ENCODE results near the gene C16orf95.
"Not testable (repeated sequence)": the region's sequence is repeated elsewhere in the genome, so short reads cannot be mapped to it uniquely, and the experiment has no call there.

The C16orf95 gene

DNA sequence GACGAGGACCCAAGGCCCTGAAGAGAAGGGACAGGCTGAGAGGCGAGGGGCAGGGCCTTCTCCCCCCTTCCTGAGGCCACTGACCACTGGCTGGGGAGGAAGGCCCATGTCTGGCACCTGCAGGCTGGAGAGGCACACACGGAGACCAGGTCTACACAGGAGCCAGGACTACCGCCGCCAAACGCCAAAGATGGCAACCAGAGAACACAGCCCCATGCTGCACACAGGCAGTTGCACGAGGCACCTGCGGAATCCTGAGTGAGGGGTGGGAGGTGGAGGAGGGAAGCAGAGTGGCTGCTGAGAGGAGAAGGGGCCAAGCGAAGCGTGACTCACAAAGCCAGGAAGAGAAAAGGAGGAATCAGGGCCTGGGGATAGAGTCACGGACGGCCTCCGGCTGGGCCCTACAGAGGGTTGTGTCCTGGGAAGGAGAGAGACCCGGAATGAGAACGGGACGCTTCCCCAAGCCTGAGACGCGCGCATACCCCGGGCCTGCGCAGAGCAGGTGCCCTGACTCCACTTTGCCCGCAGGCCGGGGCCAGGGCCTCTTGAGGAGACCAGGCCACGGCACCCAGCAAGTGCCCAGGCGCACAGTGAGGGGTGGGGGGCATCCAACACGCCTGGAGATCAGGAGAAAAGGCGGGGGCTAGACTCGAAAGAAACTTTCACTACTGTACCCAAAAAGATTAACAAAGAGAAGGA lies 28.7 kb upstream of the C16orf95 start:
- FAIRE-seq: no peak

DNA sequence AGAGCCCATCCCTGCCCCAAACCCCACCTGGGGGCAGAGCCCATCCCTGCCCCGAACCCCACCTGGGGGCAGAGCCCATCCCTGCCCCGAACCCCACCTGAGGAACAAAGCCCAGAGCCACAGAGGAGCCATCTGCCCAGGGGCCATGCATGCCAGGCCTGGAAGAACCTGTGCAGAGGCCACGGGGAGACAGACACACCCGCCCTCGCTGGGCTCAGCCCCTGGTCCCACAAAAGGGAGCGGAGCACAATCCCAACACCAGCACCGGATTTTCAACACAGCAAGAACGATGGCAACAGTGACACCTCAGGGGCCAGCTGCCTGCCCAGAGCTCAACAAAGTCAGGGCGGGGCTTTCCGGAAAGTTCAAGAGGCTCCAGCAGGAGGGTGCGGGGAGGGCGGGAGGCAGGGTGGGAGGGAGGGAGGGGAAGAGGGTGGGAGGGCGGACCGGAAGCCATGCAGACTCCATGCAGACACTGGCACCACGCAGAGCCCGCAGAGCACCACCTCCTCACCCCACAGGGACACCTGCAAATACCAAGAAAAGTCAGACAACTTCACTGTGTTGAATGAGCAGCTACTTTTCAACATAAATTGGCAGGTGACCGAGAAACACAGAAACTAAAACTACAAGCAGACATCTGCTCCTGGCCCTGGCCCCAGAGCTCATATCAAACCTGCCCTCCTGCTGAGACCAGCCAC lies 27.9 kb upstream of the C16orf95 start:
- no peak for FAIRE-seq

DNA sequence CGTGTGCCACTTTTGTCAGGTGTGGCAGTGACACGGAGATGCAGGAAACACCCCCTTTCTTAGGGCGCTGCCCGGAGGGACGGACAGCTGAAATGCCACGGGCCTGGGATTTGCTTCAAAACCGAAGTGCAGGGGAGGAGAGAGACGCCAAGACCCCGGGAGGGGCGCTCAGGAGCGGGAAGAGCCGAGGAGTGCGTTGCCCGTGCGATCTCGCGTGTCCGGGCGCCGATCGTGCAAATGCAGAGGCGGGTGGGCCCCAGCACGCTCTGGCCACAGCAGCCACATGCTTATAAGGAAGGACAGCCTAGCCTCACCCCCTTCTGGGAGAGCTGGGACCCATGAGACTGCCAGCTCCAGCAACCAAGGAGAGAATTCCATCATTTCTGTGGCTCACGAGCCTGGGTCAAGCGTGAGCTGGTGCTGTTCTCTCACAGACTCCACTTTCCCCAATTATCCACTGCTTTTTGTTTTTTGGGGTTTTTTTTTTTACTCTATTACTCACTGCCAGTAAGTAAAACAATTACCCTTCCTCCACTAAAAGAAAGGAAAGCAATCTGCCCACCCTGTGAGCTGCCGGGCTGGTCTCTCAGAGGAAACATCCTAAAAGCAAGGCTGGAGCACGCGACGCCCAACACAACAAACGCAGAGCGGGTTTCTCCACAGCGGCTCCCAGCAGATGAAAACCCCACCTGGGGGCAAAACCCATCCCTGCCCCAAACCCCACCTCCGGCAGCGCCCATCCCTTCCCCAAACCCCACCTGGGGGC lies 27.2 kb upstream of the C16orf95 start:
- no peak for FAIRE-seq

DNA sequence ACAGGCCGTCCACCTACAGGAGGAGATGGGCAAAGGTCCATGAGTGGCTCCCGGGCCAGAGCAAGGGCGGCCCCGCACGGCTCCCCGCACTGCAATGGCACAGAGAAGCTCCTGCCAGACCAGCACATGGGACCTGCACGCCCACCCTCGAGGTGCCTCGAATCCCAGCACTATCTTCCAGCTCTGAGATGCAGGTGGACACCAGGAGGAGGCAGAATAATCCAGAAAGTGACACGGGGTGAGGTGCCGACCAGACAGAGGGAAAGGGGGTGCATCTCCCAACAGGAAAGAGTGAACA lies 26.5 kb upstream of the C16orf95 start:
- no peak for FAIRE-seq

DNA sequence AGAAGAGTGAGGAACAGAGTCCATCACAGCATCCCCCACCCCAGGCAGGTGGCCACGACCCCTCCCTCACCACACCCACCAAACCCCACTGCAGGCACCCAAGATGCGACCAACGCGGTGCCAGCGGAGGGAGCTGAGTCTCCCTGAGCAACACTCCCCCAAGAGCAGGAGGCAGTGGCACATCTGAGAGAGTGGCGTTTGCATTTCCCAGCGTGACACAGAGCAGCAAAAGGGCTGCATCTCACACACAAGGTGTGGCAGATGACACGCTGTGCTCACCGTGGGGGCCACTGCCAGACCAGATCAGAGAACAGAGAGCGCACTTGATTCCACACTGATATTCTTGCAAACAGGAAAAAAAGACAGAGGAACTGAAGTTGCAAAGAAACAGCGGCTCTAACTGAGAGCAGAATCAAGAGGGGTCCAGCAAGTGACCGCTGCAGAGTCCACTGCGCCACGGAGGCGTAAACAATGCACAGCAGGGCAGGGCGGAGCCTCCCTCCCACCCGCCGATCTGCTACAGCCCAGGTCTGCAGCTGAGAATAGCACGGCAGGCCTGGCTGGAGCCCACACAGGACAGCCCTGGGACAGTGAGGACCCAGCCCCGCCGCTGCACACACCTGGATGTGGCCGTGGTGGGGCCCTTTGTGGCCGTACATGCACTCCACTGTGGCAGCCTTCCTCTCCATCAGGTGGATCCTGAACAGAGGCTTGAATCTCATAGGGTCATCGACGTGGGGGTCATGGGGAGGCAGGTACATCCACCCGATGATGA lies 26.0 kb upstream of the C16orf95 start:
- FAIRE-seq: no peak

DNA sequence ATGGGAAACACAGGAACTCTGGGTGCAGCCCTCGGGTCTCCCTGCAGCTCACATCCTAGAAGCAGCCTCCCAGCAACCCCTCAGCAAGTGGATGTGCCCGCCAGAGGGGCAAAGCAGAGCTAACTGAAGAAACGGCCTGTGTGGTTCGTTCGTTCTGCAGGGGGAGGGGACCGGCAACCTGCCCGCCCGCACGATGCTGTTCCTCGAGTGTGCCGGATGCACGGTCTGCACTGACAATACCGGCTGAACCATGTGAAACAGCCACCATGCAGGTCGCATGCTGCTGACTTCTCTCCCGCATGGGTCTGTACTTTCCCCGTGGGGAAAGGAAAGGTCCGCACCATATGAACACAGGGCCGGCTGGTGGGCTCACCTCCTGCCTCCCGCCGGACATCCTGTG lies 25.3 kb upstream of the C16orf95 start:
- FAIRE-seq: no peak

DNA sequence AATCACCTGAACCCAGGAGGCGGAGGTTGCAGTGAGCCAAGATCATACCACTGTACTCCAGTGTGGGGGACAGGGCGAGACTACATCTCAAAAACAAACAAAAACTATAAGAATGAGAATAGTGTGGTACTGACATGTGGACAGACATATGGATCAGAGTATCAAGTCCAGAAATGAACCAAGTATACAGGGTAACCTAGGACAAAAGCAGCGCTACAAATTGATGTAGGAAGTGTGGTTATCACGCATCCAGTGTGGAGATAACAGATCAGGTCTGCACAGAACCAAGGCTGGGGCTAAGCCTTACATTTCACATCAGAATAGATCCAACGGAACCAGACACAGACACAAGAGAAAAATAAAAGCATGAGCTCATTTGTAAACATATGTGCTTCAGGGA lies 23.0 kb upstream of the C16orf95 start:
- FAIRE-seq: no peak

DNA sequence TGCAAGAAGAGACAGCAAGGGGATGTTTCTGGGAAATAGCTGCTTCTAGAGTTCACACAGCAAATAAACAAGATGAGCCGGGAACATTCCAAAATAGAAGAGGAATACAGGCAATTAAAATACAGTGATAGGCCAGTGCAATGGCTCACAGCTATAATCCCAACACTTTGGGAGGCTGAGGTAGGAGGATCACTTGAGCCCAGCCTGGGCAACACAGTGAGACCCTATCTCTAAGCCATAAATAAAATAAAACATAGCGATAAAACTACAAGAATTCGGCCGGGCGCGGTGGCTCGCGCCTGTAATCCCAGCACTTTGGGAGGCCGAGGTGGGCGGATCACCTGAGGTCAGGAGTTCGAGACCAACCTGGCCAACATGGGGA lies 22.5 kb upstream of the C16orf95 start:
- FAIRE-seq: not testable (repeated sequence)

DNA sequence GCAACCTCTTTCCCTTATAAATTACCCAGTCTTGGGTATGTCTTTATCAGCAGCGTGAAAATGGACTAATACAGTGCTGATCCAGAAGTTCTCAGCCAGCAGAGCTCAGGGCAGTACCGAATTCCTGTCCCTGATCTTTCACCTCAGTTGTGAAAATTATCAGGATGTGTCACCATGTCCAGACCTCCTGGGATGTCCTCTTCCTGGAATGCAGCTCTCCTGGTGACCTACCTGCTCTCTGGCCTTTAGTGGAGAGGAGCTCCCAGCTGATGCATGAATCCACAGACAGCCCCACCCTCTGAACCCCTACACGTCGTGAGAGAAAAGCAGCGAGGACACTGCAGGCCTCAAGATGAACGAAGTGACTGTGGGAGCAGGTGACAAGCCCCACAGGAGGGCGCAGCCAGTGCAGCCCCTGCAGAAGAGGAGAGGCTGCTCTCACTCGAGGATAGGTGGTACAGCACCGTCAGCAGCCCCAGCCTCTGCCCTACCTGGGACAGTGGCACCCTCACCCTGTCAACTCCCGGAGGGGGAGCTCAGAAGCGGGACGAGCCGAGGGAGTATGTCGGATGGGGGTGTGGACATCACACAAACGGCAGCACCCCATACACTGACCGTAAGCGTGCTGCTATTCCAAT lies 22.0 kb upstream of the C16orf95 start:
- FAIRE-seq: no peak

DNA sequence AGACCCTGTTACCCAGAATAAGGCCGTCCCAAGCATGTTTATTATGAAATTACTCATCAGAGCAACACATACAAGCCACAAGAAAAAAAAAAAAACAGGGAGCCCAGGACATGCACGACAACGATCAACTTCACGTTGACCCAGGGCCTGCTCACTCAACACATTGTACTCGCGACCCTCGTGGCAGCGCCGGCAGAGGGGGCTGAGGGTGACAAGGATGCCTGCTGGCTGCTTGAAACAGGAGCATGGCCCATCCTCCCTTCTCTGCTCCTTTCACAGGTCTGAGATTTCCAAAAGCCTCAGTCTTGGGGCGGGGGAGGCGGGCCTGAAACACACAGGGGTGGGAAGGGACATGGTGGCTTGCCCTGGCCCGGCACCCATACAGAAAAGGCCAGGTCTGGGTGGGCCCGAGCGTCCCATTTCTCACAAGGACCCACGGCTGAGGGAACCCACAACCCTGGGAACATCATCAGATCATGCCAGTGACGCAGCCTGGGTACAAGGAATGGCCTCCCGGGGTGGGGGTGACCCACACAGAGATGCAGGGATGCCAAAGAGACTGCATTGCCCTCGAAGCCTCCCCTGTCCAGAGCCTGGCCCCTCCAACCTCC lies 21.1 kb upstream of the C16orf95 start:
- FAIRE-seq: no peak

DNA sequence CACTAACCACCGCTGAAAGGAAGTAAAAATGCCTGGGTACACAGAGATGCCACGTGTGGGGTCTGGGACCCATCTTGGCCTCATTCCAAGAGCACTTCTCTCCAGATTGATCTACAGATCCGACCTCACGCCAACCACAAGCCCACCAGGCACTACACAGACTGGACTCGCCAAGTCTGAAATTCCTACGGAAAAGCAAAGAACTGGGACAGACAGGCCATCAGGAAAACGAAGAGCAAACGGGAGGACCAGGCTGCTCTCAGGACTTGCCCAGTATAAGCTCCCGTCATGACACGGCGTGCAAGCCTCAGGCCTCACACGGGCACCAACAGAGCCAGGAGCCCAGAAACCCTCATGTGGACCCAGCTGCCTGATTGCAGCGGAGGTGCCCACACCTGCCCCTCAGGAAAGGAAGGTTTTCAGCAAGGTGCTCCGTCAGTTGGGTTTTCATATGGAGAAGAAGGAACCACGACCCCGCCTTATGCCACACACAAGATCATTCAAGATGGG lies 20.1 kb upstream of the C16orf95 start:
- no peak for FAIRE-seq

DNA sequence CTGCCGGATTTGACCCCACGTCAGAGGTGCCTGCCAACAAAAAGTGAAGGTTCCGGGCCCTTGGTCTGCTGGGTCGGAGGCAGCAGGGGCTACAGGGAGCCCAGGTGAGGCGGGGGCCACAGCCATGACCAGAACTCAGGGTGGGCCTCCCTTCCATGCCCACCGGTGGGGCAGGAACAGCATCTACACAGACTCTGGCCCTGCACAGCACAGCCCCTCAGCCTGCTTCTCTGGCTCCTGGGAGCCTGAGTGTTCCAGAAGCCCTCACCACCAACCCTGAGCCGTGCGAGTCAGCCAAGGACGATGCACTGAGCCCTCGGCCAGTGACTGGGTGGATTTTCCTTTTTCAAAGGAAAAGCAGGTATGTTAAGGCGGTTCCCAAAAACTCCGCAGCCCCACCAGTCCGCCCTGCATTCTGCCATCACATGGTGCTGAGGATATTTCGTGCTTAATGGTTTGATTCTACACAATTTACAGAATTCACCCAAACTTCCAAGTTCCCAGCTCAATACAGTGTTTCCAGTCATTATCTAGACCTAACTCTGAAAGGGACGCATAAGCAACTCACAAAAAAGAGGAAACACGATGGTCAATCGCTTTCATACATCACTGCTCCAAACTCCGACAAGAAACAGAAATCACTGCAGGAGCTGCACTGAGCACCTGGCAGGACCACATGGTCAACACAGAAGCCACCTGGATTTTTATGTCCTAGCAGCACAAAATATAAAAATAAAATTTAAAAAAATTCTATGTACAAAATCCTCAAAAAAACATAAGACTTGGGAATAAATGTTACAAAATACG lies 19.4 kb upstream of the C16orf95 start:
- no peak for FAIRE-seq

DNA sequence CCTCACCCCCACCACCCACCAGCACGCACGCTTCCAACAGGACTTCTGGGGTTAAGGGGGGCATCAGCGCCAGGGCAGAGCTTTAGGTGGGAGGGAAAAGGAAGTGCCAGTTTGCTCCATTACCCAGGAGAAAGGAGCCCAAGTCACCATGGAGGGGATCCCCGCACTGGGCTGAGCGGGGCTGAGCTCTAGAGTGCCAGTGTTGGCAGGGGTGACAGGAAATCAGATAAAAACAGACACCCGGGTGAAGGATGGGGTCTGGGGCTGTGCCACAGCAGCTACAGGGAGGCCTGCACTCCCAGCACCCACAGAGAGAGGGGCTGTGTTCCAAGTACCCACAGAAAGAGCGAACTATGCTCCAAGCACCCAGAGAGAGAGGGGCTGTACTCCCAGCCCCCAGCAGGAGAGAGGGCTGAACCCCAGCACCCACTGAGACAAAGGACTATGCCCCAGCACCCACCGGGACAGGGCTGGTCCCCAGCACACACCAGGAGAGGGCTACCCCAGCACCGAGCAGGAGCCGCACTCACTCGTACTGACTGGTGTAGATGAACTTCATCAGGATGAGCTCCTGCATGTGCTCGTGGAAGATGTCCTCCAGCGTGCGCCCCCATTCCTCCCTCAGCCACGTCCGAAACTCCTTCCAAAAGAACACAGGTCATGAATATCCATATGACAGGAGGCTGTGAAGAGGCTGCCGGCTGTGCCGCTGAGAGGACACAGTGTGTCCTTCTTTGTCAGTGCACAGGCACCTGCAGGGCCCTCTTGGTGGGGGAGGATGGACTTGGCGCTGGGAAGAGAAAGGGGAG lies 18.6 kb upstream of the C16orf95 start:
- FAIRE-seq: no peak

DNA sequence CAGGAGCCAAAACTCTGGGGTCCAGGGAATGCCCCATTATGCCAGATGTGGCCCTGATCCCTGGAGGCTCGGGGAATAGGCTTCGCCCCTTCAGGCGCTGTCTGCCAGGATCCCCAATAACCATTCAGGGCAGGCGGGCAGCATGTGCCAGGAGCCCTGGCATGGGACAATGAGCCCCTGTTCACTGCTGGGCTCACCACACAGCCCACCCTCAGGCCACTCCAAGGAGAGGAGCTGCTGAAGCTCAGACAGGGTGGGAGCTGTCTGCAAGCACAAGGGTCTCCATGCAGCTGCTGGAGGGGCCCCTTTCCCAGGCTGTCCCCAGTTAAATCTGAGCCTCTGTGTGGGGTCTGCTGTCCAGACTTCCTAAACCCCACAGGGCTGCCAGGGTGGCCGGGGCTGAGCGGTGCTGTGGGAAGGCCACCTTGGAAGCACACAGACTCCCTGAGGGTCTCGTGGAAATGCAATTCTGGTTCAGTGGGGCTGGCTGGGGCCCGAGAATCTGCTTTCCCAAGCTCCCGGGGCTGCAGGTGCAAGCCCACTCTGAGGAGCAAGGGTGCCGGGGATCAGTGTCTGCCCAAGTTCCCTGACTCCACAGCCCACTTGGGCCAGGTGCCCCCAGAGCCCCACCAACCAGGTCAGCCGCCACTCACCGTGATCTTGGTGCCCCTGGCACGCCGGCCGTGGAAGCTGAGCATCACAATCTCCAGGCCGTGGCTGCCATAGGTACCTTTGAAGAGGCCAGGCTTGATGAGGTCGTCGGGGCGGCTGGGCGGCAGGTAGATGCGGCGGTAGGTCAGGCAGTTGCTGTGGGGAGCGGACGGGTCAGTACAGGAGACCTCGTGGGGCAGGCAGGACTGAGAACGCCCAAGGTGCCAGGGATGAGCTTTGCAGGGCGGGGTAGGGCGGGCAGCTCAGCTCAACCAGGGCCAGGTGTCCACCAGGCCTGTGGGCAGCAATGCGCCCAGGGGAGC lies 17.7 kb upstream of the C16orf95 start:
- FAIRE-seq: no peak

DNA sequence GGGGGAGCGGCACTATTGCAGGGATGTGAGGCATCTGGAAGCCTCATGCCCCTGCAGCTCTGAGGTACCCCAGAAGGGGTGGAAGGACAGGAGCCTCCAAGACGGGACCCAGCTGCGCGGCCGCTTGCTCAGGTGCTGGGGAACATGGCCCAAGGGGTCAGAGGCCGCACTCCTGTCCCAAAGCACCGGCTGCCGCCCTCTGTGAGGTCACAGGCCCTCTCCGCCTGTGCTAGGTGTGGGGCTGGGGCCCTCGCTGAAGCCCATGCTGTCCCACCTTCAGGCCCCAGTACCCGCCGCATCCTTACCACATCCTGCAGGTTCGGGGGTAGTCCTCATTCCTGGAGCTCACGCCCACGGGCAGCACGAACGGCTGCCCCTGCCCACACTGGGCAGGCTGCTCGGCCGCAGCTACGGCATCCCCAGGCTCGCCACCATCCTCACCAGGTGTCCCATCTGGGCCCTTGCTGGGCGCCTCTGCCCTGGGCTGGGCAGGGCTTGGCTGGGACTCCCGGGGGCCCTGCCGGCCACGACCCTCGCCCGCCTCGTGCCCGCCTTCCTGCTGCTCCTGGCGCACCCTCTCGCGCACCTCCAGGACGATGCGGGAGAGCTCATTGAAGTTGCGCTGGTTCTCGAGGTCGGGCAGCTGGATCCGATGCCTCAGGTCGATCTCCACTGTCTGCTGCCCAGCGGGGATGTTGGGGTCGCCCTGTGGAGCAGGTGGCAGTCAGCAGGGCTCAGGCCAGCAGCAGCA lies 16.6 kb upstream of the C16orf95 start:
- FAIRE-seq: no peak

DNA sequence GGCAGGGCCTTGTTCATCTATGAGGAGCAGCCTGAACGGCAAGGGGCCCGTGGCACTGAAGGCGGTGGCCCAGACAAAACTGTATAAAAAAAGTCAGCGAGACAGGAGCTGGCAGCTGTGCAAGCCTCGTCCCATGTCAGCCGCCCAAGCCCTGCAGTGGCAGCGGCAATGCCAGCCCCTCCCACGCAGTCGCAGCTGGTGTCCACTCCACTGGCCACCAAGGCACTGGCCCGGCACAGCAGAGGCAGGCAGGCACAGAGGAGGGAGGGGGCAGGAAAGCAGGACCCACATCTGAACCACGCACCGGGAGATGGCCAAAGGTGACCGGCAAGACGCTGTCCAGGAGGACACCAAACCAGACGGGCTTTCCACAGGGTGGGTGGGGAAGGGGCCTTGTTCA lies 15.9 kb upstream of the C16orf95 start:
- FAIRE-seq: no peak

DNA sequence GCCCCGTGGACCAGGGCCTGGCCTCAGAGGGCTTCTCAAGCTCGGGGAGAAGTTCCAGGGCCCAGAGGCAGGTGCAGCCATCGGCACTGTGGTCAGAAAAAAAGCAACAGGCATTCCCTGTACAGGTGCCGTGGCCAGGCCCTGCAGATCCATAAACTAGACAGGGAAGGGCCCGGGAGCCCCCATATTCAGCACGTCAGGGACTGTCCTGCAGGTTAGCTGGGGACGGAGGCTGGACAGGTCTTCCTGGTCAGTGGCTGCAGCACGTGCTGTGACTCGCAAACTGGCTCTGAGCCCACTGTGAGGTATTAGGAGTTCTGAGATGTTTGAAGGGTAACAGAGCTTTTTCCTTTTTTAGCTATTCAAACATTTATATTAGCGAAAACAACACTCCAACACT lies 15.0 kb upstream of the C16orf95 start:
- FAIRE-seq: no peak

DNA sequence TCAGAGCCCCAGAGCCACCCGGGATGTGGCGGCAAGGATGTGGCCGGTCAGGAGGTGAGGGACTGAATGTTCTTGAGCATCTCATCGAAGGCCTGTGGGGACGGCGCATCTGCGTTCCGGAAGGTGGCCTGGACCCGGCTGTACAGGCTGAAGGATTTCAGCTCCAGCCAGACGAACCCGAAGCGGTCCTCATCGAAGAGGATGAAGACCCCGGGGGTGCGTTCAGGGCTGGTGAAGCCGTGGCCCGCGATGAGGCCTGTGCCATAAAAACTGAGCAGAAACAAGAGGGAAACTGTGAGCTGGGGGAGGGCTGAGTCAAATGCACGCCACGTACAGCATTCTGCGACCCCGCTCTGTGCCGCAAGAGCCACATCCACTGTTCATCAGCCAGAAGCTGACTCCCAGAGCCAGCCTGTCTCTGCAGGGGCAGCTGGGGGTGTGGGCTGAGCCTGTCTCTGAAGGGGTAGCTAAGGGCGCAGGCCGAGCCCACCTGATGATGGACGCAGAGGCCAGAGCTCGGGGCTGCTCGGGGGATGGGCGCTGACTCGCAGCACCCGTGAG lies 14.1 kb upstream of the C16orf95 start:
- no peak for FAIRE-seq
